Immature natural killer cell (primary cell): ENCODE results near the gene GAK. TPM values are rescaled to one million over a fixed set of nuclear protein-coding genes. Genes with fewer than 3 reads are reported as not detected.

Experiments
- polyA plus RNA-seq, 3 donors: library from polyadenylated mRNA; unstranded; fragments of 300-500 nt; fragmentation: Illumina TruSeq; gene quantifications; one replicate each; pipeline ENCODE4 v1.2.3, GENCODE V29; 2021

The GAK gene
- polyA plus RNA-seq, 3 donors from 2014 or later = 49.4 to 119 (median 52.2) TPM

Other genes starting within 250 kb of the GAK start
- gene SLC49A3, start 243.2 kb downstream of the GAK start, polyA plus RNA-seq = 1 to 10 TPM; 3.8 to 7.1 (median 6.1) TPM
- 1 to 10 TPM; 6.5 to 7.5 (median 6.6) TPM for gene PCGF3, start 226.5 kb downstream of the GAK start, polyA plus RNA-seq
- gene CPLX1, start 106.2 kb downstream of the GAK start, polyA plus RNA-seq = not detected
- 10 to 100 TPM; 13.9 to 41.6 (median 28.7) TPM for gene TMEM175, start 144 bp upstream of the GAK start, polyA plus RNA-seq
- gene DGKQ, start 41.3 kb upstream of the GAK start, polyA plus RNA-seq = 10 to 100 TPM; 12.1 to 24.0 (median 14.0) TPM
- 10 to 100 TPM in 1 of 3 donors, 1 to 10 TPM in 2; 5.6 to 12.2 (median 6.3) TPM for gene IDUA, start 54.7 kb upstream of the GAK start, polyA plus RNA-seq
- under 1 TPM in 2 of 3 donors, not detected in 1; 0.52 to 0.77 TPM for gene SLC26A1, start 61.1 kb upstream of the GAK start, polyA plus RNA-seq
- gene FGFRL1, start 79.3 kb upstream of the GAK start, polyA plus RNA-seq = under 1 TPM in 2 of 3 donors, not detected in 1; 0.19 to 0.30 TPM
- 1 to 10 TPM in 2 of 3 donors, not detected in 1; 1.3 to 2.4 TPM for gene RNF212, start 181.2 kb upstream of the GAK start, polyA plus RNA-seq
- 1,000 to 10,000 TPM in 2 of 3 donors, 100 to 1,000 TPM in 1; 603 to 1,685 (median 1,079) TPM for gene SPON2, start 240.3 kb upstream of the GAK start, polyA plus RNA-seq